ENCODE measurements around the gene LUZP2.
"Not testable (repeated sequence)": the region's sequence is repeated elsewhere in the genome, so short reads cannot be mapped to it uniquely, and the experiment has no call there.

Gene LUZP2

DNA sequence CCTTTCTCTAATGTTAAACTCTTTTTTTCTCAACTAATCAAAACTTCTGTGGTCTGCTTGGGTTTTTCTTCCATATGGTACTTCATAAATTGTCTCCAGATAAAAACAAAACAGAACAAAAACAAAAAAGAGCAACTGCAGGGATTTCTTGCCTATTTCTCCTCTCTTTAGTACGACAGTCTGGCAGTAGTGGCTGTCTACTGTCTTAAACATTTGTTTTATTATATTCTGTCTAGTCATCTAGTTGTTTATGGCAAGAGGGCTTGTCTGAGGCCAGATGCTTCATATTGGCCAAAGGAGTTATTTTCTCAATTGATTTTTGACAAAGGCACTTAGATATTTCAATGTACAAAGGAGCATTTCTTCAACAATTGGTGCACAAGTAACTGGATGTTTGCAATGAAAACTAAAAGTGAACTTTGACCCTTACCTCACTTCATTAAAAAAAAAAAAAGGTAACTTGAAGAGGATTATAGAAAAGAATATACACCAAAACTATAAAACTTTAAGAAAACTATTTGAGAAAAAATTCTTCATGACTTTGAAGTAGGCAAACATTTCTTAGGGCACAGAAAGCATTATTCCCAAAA is 404.2 kb downstream of the LUZP2 start:
- DNase-seq (ENCODE audit: low read depth in 2 of 2), result no peak

GRCh38 chr11:24903555-24903954 is 406.7 kb downstream of the LUZP2 start:
- DNase-seq (ENCODE audit: low read depth in 2 of 2), result no peak

DNA sequence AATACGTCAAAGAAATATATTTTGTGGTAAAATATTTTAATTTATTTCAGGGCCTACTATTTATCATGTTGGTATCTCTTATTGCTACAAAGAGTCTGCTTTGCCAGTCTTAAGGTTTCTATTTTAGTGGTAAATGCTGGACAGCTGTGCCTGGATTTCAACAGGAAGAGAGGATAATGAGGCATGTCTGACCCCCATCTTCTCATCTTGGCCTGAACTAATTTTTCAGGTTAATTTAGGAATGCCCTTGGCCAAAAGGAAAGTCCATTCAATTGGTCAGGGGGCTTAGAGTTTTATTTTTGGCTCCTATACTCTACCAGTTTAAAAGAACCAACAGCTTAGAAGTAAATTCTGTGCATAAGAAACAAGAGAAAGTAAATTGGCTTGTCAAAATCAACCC is 428.2 kb downstream of the LUZP2 start:
- DNase-seq (ENCODE audit: low read depth in 2 of 2), result no peak

DNA sequence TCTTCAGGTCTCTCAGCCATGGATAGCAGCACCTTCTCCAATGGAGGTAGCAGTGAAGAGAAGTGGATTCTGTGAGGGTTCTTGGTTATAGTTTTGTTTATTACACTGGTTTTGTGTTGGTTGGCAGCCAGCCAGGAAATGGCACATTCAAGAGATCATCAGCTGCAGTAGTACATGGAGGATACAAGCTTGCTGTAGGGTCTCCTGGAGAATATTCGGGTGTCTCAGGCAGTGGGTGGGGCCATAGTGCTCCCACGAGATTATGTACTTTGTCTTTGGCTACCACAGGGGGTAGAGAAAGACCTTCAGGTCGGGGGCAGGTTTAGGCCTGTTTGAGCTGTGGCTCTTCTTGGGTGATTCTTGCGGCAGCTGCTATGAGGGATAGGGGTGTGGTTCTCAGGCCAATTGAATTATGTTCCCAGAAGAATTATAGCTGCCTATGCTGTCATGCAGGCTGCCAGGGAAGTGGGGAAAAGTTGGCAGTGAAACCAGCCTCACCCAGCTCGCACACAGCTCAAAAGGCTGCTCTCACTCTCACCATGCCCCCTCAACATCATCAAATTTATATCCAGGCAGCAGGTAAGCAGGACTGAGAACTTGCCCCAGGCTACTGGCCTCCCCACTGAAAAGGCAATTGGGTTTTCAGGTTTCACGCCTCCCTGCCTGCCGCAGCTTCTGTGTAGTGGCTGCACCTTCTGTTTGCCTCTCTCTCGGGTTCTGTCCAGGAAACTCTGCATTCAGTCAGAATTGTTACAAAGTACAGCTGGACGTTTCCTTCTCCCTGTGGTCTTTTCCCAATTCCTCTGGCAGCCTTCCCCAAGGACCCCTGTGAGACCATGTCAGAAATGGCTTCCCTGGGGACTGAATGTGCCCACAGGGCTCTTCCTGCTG is 435.5 kb downstream of the LUZP2 start:
- DNase-seq (ENCODE audit: low read depth in 2 of 2), result no peak

- DNase-seq (ENCODE audit: low read depth in 2 of 2), result no peak
These were observed 438.0 kb downstream of the LUZP2 start for GRCh38 chr11:24934733-24935439.

GRCh38 chr11:24944891-24945290 is 448.0 kb downstream of the LUZP2 start:
- DNase-seq (ENCODE audit: low read depth in 2 of 2), result no peak

- no peak for DNase-seq (ENCODE audit: low read depth in 2 of 2)
These were observed 452.6 kb downstream of the LUZP2 start for GRCh38 chr11:24949406-24949805.

GRCh38 chr11:24963852-24964251 is 467.0 kb downstream of the LUZP2 start:
- DNase-seq (ENCODE audit: low read depth in 2 of 2), result no peak

DNA sequence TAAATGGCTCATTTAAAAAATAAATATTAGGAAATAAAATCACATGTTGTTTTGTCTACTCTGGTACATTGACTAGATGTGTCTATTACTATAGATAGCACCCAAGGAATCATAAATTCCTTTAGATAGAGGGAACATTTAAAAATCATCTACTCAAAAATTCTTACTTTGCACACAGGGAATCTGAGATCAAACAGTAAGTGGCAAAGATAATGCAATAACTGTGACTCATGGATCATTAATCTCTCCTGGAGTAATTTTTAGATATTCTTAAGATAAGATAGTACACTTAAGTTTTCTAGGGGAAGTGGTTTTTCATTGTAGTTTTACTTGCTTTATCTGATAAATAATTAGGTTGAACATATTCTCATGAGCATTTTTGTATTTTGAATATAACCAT is 468.9 kb downstream of the LUZP2 start:
- no peak for DNase-seq (ENCODE audit: low read depth in 2 of 2)

- DNase-seq (ENCODE audit: low read depth in 2 of 2), result not testable (repeated sequence)
These were observed 497.1 kb downstream of the LUZP2 start for GRCh38 chr11:24993903-24994302.

- DNase-seq (ENCODE audit: low read depth in 2 of 2), result not testable (repeated sequence)
These were observed 503.1 kb downstream of the LUZP2 start for GRCh38 chr11:24999929-25000328.

DNA sequence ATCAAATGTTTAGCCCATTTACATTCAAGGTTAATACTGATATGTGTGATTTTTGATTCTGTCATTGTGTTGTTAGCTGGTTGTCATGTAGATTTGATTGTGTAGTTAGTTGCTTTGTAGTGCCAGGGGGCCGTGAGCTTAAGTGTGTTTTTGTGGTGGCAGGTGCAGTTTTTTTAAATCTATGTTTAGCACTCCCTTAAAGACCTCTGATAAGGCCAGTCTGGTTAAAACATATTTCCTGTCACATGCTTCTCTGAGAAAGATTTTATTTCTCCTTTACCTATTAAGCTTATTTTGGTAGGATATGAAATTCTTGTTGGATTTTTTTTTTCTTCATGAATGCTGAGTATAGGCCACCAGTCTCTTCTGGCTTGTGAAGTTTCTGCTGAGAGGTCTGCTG is 540.6 kb downstream of the LUZP2 start:
- no peak for DNase-seq (ENCODE audit: low read depth in 2 of 2)

DNA sequence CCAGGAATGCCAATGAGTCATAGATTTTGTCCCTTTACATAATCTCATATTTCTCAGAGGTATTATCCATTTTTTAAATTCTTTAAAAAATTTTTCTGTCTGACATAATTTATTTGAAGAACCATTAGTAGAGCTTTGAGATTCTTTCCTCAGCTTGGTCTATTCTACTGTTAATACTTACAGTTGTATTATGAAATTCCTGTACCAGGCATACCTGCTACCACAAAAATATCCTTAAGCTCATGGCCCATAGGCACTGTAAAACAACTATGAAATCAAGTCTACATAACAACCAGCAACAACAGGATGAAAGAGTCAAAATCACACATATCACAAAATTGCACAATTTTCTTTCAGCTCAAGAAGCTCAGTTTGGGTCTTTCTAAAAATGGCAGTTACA is 541.3 kb downstream of the LUZP2 start:
- no peak for DNase-seq (ENCODE audit: low read depth in 2 of 2)

GRCh38 chr11:25039165-25039564 is 542.3 kb downstream of the LUZP2 start:
- no peak for DNase-seq (ENCODE audit: low read depth in 2 of 2)

- DNase-seq (ENCODE audit: low read depth in 2 of 2), result no peak
These were observed 551.8 kb downstream of the LUZP2 start for GRCh38 chr11:25048632-25049031.

GRCh38 chr11:25052844-25053243 is 556.0 kb downstream of the LUZP2 start:
- DNase-seq (ENCODE audit: low read depth in 2 of 2), result no peak

- DNase-seq (ENCODE audit: low read depth in 2 of 2), result no peak
These were observed 561.0 kb downstream of the LUZP2 start for GRCh38 chr11:25057861-25058260.

DNA sequence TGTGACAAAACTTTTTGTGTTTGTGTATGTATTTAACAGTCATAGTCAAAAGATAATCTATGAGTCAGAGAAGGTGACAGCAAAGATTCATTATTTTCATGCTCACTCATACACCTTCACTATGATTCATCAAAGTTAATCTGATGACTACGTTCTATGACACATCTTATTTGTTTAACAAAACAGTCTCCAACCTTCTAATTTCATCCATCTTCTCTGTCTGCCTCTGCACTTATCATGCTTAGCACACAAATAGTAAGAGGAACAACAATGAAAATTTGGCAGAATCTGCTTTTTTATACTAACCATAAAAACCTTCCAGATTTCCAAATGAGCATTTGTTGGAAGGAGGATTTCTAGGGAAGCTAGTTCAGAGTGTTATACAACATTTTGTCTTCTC is 568.9 kb downstream of the LUZP2 start:
- no peak for DNase-seq (ENCODE audit: low read depth in 2 of 2)

DNA sequence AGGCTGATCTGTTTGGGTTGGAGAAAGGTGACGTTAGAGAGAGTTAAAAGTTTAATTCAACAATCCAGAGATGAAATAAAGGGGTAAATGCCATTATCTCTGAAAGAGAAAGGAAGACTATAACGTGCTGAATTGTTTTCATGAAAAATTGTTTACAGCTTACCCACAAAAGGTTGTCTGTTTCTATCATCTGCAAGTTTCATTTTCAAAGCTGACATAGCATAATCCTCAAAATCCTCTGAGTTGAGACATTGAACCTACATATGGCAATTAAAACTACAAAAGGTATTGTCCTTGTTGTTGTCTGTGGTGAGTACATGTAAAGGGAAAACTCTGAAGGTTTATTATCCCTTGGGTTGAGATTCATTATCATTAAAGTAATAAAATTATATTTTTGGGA is 569.9 kb downstream of the LUZP2 start:
- DNase-seq (ENCODE audit: low read depth in 2 of 2), result no peak

GRCh38 chr11:25068451-25068850 is 571.6 kb downstream of the LUZP2 start:
- DNase-seq (ENCODE audit: low read depth in 2 of 2), result no peak

DNA sequence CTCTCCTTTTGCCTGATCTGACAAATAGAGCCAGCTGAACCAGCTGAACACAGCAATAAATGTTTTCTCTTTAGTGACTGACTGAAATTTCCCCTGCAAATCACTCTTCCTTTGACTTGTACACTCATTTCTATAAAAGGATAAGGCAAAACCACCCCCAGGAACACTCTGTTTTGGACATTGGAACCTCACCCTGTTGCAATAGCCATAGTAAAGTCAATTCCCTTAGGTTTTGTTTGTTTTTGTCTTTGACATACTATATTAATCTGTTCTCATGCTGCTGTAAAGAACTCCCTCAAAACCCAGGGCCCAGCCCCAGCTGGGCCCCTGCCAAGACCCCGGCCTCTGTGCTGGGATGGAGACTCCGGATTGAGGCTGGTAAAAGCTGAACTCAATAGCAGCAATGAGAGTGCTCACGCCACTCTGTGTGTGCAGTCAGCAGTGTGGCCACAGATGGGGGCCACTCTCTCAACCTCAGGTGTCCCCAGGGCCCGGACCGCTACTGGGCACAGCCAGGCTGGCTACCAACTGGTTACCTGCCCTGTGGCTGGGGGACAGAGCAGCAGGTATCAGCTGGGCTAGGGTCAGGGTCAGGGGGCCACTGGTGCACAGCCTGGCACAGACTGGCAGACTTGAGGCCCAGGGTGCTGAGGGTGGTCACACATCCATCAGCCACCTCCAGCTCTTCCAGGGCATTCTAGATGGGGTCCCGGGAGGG is 597.4 kb downstream of the LUZP2 start:
- DNase-seq (ENCODE audit: low read depth in 2 of 2), result no peak

GRCh38 chr11:25119416-25119815 is 622.6 kb downstream of the LUZP2 start:
- DNase-seq (ENCODE audit: low read depth in 2 of 2), result no peak
